Muscle of back (tissue), 11 donors: ENCODE data around the gene GNB1L. TPM values are rescaled to one million over a fixed set of nuclear protein-coding genes. Genes with fewer than 3 reads are reported as not detected.
A peak's percentile ranks its signal among the peaks of the same experiment; 100 is the strongest.

ENCODE experiments used
- DNase-seq, 3 donors: peaks; one replicate each; pipeline versions ENCODE4 v3.0.0 to v3.0.0-alpha.2; 2013
- polyA plus RNA-seq, 10 donors: library from polyadenylated mRNA; unstranded; fragments of 120-200 nt; gene quantifications; one replicate each; pipeline ENCODE4 v1.2.1, GENCODE V29; 2013; ENCODE audit not compliant: insufficient read length in 10 of 10

Gene GNB1L
- polyA plus RNA-seq, 10 donors = 2.1 to 5.3 (median 3.7) TPM

DNA sequence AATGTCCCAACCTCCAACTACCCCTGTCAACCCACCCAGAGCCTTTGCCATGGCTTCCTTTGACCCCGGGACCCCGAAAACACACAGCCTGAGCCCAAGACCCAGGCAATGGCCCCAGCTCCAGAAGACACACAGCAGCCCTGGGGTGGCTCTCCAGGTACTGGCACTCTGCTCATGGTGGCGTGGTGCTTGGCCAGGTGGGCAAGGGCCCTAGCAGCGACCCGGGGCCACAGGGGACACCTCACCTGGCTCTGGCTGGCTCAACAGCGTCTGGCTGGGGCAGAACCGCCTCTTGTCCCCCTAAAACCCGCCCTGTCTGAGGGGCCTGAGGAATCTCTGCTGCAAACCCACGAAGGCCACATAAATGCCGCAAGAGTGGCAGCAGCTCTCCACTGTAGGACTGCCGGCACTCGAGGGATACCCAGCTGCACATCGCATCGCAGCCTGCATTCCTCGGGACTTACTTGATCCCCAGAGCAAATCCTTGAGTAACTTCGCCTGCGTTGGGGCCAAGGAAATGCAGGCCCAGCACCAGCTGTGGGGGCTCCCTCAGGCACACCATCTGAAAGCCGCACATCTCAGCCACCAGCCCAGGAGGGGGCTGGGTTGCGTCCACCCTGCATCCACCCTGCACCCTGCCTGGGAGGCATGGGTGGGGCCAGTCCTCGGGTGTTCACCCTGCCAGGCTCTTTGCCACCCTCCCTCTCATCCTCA lies 23.1 kb upstream of the GNB1L start:
- DNase-seq = peak in 1 of 3 donors; percentile 24

DNA sequence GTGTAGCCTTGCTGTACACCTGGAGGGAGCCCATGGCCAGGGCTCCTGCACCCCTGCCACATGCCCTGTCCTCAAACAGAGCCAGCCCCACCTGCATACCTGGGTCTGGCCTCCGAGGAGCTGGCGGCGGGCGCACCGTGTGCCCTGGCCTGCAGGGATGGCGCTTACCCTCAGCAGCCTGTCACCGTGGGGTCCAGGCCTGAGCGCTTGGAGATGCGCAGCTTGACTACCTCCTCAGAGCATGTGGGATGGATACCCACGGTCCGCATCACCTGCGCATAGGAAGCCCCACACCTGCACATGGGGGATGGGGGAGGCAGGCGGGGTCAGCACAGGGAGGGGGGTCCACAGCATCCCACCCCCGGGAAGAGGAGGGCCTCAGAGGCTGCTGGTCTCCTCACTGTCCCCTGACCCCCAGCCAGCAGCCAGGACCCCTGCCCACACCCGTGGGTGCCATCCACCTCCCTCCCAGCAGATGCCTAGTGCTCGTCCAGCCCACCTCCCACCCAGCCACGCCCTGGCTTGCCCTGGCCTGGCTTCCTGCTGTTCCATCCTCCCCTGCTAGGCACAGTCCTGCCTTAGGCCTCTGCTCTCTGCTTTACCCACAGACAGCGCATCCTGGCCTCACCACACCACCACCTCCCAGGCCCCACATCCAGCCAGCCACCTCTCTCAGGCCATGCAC lies 22.4 kb upstream of the GNB1L start:
- DNase-seq = peak in 1 of 3 donors; percentile 1

DNA sequence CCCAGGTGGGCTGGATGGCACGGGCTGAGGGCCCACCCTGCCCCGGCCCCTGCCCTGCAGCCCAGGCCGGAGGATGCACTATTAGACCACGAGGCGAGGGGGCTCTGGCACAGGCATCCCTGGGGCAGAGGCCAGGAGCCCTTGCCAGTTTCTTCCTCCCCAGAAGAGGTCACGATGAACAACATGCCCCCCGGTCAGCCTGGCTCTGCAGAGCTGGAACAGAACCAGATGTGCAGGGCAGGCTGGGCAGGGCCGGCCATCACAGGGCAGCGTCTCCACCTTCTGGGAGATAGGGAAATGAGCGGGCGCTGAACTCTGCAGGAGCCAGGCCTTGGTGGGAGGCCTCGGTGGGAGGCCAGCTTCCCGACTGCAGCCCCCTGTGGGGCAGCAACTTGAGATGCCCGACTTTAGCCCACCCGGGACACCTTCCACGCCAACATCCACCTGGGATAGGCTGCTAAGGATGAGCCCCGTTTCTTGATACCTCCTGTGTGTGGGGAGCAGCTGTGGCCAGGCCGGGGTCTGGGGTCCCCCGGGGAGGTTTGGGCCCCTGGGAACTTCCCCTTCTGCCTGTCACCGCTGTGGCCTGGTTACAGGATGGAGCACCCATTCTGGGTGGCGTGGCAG lies 21.8 kb upstream of the GNB1L start:
- DNase-seq = peak in 1 of 3 donors; percentile 4

DNA sequence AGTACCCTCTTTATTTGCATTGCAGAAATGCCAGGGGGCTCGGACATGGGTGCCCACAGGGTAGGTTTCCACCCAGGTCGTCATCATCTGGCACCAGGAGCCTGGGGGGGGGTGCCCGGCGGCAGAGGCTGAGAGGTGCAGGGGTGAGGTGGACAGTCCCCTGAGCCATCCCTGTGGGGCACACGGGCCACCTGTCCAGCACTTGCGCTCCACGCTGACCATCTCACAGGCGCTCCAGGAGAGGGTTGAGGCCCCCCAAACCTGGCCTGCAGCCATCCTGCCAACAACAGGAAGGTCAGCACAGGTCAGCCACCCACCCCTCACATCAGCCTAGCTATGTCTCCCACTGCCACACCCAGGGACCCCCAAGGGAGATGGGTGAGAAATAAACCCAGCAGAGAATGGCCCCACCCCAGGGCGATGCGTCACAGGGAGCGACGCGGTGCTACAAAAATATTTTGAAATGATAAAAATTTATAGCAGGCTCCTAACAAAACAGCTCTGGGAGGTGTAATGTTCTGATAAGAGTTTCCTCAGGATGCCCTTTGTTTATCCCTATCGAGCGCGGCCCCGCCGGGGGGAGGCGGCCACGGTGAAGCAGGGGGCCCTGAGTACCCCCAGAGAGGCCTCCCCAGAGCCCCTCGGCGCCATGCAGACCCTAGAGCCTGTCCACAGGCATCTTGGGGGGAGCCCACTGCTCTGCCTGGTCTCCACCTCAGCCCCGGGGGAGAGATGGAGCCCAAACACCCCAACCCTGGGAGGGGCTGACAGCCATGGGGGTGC lies 21.0 kb upstream of the GNB1L start:
- peak in 1 of 3 donors; percentile 2 for DNase-seq

DNA sequence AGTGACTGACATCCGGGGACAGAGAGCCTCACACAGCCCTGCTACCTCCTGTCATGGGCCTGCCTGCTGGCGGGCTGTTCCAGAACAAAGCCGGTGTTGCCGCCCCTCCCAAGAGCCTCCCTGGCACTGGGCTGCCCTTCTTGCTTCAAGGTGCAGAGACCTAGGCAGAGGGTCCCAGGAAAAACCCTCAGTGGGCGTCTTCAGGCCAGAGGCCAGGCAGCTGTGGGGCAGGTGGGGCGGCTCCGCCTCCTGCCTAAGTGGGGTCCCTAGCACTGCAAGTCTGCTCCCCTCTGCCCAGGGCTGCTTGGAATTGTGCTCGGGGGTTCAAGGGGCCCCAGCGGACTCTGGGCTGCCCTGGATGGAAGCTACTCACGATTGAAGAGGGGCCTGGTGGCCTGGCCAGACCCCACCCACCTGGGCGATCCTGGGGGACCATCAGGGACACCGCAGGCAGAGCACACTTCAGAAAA lies 20.4 kb upstream of the GNB1L start:
- DNase-seq = no peak

DNA sequence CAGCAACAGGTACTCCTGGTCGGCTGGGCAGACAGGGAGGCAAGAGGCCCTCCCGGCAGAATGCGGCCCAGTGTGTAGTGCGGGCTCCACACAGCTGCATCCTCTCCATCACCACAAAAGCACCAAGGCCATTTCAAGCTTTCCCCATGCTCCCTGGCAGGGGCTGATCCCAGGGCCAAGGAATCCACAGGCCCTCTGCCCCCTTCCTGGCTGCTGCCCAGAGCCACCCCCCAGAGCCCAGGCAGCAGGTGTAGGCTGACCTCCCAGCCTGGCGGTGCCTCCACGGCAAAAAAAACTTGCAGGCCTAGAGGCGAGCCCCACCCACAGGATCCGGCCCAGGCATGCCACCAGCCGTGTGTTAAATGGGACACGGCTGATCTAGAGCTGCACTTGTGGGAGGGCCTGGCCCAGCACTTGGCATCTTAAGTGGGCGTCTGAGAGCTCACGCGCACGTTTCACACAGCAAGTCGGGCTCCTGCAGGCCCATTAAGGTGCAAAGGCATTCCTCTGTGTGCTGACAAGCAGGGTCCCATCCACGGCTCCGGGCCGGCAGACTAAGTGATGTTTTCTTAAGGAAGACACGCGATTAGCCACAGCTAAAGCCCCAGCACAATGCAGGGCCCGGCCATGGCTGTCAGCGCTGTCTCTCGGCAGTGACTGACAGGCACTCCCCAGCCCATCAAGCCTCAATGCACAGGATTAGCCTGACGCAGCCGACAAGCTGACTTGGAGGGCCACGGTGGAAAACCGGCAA lies 19.8 kb upstream of the GNB1L start:
- DNase-seq = peak in 1 of 3 donors; percentile 55

DNA sequence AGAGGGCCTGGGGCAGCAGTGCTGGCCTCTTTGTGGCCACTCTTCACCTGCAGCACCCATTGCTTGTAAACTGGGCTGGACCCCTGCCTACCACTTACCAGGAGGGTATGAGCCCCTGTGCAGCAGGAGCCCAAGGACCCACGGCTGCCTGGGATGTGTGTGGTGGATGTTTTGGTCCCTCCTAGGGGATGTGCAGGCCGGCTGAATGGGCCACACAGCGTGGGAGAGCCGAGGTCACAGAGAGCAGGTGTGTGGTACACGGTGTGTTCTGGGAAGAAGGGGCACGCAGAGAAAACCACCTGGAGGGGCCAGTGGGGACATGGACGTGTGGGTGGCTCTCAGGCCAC lies 19.3 kb upstream of the GNB1L start:
- DNase-seq = no peak

DNA sequence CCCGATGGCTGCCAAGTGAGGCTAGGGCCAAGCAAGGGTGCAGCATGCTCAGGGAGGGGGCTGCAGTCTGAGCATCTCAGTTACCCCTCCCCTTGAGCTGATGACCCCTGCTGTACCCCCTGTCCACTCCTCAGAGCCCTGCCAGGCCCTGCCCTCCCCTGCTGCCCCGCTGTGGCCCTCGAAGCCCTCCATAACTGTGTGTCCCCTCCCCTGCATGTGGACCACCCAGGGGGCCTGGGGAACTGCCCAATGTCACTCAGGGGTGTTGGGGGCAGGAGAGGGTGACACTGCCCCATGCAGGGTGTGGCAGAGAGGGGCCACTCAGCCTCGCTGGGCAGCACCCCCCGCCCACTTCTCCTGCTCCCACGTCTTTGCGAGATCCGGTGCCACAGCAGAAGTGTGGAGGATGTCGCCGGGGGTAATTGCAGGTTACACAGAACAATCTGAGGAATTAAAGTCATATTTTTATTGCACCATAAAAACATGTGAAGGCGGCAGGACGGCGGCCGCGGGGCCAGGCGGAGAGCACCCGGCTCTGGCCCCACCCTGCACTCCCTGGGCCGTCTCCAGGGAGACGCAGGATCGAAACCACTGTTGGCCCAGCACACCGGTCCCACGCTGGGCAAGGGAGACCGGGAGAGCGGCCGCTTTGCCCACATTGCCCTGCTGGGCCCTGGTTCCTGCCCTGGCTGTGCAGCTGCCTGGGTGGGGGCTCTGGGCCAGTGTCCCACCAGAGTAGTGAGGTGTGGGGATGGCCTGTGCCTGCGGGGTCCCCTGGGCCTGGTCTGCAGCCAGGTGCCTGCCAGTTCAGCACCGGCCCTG lies 18.7 kb upstream of the GNB1L start:
- DNase-seq = peak in 1 of 3 donors; percentile 3

DNA sequence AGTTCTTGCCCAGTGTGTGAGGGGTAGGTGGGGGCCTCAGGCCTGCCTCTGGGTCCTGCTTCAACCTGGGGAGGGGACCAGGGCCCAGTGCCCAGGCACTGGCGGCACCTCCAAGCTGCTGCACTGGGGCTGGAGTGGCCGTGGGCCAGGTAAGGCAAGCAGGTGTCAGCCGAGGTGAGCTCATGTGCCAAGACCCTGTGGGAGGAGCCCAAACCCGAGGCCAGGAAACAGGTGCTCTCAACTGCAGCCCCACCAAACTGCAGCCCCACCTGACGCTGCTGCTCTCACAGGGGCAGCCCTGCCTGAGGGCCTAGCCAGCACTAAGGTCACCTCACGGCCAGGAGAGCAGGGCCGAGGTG lies 18.1 kb upstream of the GNB1L start:
- peak in 1 of 3 donors; percentile 7 for DNase-seq

DNA sequence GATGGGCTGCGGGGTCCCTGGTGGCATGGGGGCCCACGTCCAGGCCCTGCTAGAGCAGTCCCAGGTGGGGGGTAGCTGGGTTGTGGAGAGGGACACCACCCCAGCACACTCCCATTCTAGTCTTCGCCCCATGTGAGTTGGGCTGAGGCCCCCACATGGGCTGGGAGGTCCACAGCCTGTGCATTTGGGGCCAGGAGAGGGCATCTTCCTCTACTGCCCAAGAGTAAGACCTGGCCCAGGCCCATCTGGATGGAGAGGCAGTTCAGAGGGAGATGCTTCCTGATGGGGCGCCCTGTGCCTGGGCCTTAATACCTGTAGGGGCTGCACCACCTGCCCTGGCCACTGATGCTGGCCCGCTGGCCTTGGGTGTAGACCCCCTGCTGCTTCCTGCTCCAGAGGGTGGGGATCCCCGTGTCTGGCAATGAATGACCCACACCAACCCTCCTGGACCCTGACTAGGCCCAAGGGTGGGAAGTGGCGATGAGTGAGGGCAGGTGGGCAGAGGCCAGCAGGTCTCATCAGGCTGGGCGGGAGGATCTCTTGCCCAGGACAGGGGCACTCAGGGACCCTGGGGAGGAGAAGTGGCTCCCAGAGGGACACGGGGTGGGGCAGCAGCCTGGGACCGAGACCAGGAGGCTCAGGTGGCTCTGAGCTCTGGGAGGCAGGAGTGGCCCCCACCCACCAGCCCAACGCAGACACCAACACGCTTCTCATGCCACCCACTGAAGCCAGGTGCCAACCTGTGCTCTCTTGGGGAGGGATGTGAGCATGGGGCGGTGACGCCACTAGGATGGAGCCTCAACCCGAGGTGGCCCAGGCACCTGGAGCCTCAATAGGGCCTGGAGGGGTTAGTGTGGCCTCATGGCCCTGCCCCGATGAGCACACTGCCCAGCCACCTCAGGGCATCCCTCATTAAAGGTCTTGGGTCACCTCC lies 17.4 kb upstream of the GNB1L start:
- DNase-seq = no peak

DNA sequence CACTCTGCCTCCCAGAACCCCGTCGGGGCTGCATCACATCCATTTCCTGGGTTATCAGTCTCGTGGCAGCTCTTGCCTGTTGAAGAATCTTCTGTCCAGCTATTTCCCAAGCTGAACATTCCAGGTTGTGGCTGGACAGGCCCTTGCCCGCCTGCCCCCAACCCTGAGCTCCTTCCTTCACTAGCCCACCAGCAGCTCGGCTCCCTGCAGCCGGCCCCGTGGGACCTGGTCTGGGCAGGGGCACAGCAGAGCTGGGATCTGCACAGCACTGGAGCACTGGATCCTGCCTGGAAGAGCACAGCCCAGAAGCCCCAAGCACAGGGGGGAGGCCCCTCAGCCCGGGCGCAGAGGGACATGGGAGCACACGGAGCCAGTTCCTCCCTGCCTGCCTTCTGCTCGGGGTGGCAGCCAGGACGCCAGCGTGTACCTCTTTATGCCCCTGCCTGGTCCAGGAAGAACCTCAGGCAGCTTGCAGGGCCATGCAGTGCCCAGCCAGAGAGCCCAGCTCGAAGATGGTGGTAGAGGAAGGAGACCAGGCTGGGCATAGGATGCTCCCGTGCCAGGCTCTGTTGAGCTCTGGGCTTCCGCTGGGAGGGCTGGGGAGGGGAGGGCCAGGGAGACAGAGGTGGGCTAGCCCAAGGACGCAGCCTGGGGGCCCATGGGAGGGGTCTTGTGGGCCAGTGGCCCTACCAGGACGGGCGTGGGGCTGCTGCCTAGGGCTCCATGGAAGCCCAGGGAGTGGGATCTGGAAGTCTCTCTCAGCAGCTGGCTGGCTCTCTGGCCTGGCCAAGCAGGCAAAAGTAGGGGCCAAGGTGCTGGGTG lies 16.6 kb upstream of the GNB1L start:
- no peak for DNase-seq

DNA sequence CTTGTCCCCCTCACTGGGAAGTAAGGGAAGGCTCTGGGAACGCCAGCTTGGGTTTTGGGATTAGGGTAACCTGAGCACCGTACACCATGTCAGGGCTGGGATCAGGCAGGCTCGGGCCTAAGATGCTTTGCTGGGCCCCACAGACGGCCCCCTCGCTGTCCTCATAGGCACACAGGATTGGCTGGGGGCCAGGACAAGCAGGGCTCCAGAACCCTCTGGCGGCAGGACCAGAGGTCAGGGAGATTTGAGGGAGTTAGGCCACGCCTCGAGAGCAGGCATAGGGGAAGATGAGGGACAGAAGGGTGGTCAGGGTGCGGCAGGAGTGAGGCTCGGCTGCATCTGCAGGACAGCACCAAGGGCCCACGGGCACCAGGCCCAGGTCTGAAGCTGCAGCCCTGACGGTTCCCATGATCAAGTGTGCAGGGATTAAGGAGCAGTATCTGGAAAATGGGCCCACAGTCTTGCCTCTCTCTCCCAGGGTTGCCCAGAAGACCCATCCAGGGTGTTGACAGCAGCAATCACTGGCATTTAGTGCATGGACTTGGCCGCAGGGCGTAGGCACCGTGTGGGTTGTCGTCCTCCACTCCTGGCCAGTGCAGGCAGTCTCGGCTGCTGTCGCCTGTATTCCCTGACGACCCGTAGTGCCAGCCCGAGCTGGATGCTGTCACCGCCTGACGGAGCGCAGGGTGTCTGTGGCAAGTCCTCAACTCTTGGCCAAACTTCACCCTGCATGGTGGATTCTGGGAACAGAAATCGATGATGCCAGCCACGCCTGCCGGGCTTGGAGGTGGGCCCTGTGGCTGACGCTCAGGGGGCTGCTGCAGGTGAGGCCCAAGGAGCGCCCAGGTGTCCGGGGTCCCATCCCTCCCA lies 15.7 kb upstream of the GNB1L start:
- no peak for DNase-seq

DNA sequence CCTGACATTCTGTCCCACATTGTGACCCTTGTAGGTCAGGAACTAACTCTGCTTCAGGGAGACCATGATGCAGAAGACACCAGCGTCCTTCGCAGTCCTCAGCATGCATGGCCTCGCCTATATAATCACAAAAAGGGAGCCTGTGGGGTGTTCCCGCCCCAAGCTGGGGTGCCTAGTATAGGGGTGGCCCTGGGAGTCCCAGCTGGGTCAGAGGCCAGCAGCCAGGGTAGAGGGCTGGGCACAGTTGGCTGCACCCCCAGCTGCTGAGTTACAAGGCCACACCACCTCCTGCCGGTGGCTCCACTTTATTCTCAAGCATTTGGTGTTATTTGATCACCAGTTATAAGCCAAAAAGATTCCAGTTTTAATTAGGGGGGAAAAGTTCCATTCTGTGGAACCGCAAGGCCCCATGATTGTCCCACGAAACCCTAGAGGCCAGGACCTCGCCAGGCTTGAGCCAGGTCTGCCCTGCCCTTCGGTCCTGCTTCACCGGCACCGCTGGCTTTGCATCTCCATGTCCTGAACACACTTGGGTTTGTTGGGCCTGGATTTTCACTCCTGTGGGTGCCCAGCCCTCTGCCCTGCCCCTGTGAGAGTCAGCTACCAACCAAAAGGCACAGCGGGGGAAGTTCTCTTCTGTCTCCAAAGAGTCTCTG lies 15.0 kb upstream of the GNB1L start:
- DNase-seq = no peak

DNA sequence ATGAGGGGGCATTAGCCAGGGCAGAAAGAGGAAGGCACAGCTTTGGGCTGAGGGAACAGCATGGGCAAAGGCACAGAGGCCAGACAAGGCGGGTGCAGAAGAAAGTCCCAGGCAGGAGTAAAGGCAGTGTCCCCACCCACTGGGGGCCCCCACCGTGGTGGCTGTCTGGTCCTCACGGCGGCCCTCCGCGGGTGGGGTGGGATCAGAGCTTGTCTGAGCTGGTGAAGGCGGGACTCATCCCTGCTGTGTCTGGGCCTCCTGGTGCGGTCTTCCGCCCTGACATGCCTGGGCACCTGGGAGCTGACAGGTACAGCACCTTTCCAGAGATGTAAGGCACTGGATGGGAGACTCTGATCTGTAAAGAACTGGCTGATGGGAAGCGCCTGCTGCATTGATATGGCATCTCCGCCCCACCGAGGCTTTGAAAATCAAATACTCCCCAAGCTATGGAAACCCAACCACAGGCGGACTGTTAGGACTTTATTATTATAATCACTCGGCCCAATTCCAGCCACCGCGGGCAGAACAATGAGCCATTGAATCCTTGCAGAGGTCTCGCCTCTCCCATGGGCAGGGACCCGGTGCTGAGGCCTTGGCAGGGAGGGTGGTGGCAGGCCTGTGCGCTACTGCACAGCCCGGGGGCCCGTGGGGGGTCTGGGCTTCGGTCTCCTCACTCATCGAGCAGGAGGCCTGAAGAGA lies 14.2 kb upstream of the GNB1L start:
- DNase-seq = no peak

DNA sequence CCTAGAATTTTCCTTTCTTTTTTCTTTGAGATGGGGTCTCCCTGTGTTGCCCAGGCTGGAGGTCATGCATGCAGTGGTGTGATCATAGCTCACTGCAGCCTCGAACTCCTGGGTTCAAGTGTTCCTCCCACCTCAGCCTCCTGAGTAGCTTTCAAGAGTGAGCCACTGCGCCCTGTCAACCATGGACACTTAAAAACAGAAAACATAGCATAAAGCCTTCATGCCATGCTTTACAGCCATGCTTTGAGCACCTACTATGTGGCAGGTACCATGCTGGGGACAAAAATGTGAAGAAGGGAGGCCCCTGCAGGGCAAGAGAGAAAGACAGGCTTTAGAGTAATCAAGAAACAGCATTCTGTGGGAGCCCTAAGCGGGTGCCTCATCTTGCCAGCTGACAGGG lies 13.7 kb upstream of the GNB1L start:
- no peak for DNase-seq

DNA sequence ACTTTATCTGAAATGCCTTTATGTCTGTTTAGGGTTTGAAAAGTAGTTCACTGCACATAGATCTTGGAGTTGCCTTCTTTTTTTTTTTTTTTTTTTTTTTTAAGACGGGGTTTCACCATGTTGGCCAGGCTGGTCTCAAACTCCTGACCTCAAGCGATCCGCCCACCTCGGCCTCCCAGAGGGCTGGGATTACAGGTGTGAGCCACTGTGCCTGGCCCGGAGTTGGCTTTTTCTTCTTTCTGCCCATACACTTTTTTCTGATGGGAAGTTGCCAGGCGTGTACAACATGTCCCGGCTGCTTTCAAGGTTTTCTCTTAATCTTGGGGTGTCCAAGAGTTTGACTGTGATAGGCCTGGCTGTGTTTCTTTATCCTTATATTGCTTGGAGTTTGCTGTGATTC lies 12.9 kb upstream of the GNB1L start:
- no peak for DNase-seq
